Activated CD4-positive, alpha-beta T cell treated with anti-CD3 and anti-CD28 coated beads, Interleukin-2, amount 50 U/mL, for 16 hours (primary cell): Measurements from ENCODE around the gene CLCN1.
"Not testable (repeated sequence)": the region's sequence is repeated elsewhere in the genome, so short reads cannot be mapped to it uniquely, and the experiment has no call there.

Experiments
- DNase-seq: peaks from one replicate; pipeline ENCODE4 v3.0.0-alpha.2; 2020

CLCN1 gene

DNA sequence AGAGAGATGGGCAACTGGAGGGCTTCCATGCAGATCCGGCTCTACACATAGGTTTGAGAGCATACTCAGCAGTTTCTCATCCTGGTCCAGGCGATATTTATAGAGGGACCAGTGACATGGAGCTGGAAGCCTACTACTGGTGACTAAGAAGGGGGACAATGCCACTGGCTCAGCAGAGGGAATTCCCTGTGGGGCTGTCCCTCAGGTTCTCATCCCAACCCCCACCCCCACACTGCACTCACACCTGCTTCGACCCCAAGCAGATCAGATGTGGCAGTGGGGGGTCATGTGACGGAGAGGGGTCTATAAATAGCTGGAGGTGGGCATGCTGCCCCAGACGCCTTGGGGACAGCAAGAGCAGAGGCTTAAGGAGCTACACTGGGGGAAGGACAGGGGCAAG lies at the start of gene CLCN1:
TSS of gene CLCN1 (plus strand) at position 336 of the 400 bp plus-strand sequence. CDS start 102 bp downstream, outside the sequence.
- no peak for DNase-seq

GRCh38 chr7:143269251-143269650 lies 46.7 kb upstream of the CLCN1 start:
- no peak for DNase-seq

- peak; percentile 44 for DNase-seq
These were observed 44.7 kb upstream of the CLCN1 start for GRCh38 chr7:143271240-143271639.

DNA sequence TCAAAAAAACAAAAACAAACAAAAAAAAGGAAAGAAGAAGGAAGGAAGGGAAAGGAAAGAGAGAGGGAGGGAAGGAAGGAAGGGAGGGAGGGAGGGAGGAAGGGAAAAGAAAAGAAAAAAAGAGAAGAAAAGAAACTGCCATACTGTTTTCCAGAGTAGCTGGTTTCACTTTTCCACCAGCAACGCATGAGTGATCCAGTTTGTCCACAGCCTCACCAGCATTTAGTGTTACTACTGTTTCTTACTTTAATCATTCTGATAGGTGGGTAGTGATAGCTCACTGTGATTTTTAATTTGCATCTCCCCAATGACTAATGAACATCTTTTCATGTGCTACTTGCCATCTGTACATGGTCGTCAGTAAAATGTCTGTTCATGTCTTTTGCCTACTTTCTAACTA lies 43.0 kb upstream of the CLCN1 start:
- DNase-seq: no peak

- no peak for DNase-seq
These were observed 36.5 kb upstream of the CLCN1 start for GRCh38 chr7:143279186-143280098.

- no peak for DNase-seq
These were observed 35.8 kb upstream of the CLCN1 start for GRCh38 chr7:143280160-143280559.

- DNase-seq: no peak
These were observed 35.3 kb upstream of the CLCN1 start for GRCh38 chr7:143280566-143280965.

- no peak for DNase-seq
These were observed 34.4 kb upstream of the CLCN1 start for GRCh38 chr7:143281529-143281928.

DNA sequence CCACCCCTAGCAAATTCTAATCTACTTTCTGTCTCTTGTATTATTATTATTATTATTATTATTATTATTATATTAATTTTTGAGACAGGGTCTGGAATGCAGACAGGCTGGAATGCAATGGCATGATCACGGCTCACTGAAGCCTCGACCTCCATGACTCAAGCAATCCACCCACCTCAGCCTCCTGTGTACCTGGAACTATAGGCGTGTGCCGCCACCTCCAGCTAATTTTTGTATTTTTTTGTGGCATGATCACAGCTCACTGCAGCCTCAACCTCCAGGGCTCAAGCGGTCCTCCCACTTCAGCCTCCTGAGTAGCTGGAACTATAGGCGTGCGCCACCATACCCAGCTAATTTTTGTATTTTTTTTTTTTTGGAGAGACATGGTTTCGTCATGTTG lies 33.8 kb upstream of the CLCN1 start:
- no peak for DNase-seq

- no peak for DNase-seq
These were observed 32.5 kb upstream of the CLCN1 start for GRCh38 chr7:143283381-143283780.

GRCh38 chr7:143284591-143285469 lies 31.1 kb upstream of the CLCN1 start, which contains the start of gene TMEM139:
TMEM139 (plus strand) TSS chr7:143284958; CDS start chr7:143285958, 1,000 bp downstream.
- no peak for DNase-seq

GRCh38 chr7:143285470-143285778 lies 30.5 kb upstream of the CLCN1 start:
- DNase-seq: no peak

- DNase-seq: no peak
These were observed 29.9 kb upstream of the CLCN1 start for GRCh38 chr7:143285806-143286521.

DNA sequence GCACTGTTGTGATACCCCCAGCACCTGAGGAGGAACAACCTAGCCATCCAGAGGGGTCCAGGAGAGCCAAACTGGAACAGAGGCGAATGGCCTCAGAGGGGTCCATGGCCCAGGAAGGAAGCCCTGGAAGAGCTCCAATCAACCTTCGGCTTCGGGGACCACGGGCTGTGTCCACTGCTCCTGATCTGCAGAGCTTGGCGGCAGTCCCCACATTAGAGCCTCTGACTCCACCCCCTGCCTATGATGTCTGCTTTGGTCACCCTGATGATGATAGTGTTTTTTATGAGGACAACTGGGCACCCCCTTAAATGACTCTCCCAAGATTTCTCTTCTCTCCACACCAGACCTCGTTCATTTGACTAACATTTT lies 29.4 kb upstream of the CLCN1 start:
- DNase-seq: no peak

- no peak for DNase-seq
These were observed 28.5 kb upstream of the CLCN1 start for GRCh38 chr7:143287339-143287934.

GRCh38 chr7:143287935-143288826 lies 27.7 kb upstream of the CLCN1 start, which contains the start of gene CASP2:
CASP2 (plus strand) TSS chr7:143288351; CDS start chr7:143288456, 105 bp downstream.
- peak; percentile 99 for DNase-seq

- no peak for DNase-seq
These were observed 27.1 kb upstream of the CLCN1 start for GRCh38 chr7:143288836-143289235.

GRCh38 chr7:143289421-143289820 lies 26.5 kb upstream of the CLCN1 start:
- DNase-seq: no peak

DNA sequence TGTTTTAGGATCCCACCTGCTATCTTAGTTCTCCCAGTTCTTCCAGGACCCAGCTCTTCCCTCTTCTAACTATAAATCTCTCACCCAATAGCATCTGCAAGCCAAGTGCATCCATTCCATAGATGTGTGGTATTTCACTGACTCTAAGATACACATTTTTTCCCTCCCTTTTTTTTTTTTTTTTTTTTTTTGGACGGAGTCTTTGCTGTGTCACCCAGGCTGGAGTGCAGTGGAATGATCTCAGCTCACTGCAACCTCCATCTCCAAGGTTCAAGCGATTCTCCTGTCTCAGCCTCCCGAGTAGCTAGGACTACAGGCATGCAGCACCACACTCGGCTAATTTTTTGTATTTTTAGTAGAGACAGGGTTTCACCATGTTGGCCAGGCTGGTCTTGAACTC lies 26.0 kb upstream of the CLCN1 start:
- not testable (repeated sequence) for DNase-seq

- DNase-seq: no peak
These were observed 25.6 kb upstream of the CLCN1 start for GRCh38 chr7:143290293-143290692.

GRCh38 chr7:143292876-143293275 lies 23.0 kb upstream of the CLCN1 start:
- no peak for DNase-seq

DNA sequence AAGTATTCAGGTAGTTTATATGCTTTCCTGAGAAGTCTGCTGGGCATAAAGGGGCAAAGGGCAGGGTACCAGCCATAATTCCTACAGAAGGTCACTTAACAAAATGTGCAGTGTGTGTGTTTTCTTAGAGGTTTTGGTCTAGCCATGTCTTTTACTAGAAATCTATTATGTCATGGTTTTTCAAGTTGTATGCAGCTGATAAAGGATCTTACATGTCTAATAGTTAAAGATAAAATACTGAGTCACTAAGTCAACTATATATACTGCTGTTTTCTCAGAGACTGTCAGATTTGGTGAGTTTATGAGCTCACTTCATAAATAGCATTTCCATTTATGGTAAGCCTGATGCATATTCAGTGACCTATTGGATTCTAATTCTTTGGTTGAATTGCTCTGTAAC lies 20.0 kb upstream of the CLCN1 start:
- DNase-seq: no peak
